IPS DF 4.7 (cell line): ENCODE measurements around the gene SSR1.

Experiments
- DNase-seq: peaks from one replicate; pipeline ENCODE4 v3.0.0-alpha.2; 2013; ENCODE audit warnings: low spot score; ENCODE audit errors: extremely low read depth

SSR1 gene

DNA sequence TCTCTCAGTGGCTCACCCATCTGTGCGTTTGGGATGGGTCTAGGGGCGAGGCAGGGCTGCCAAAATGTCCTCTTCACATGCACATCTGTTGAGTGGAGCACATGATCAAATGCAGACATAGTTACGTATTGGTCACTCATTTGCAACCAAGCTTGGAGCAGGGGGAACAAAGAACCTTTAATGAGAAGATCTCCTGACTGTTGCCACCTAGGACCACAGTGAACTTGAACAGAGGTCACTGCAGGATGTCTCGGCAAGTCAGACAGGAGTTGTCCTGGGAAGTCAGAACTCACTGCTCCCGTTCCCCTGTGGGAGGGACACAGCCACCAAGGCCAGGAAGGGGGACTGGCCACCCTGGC is 73.4 kb downstream of the SSR1 start:
- DNase-seq: no peak

DNA sequence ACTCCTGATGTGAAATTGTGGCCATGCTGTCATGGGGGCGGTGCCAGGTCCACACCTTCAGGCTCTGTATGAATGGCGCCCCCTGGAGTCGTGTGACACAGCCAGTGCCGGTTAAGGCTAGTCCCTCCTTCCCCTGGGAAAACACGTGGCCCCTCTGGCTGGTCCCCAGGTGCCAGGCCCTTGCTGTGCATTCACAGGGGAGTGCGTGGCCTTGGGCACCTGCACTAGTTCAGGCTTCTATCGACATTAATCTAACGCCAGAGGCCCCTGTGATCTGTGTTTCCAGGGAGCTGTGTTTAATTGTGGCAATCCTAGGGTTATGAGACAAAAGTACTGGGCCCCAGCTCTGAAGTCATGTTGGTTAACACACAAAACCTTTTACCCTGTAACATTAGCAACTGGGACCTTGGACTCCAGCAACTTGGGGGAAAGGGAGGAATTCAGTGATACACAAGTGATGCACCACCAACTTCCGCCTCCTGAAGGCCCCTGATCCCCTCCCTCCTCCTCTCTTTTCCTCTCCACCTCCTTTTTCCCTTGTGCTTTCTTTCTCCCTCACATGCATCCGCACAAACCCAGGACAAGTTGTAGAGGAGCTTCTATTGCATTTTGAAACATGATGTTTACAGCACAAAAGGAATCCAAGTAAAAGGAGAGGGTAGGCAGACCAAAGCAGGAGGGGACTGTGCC is 74.0 kb downstream of the SSR1 start:
- no peak for DNase-seq

DNA sequence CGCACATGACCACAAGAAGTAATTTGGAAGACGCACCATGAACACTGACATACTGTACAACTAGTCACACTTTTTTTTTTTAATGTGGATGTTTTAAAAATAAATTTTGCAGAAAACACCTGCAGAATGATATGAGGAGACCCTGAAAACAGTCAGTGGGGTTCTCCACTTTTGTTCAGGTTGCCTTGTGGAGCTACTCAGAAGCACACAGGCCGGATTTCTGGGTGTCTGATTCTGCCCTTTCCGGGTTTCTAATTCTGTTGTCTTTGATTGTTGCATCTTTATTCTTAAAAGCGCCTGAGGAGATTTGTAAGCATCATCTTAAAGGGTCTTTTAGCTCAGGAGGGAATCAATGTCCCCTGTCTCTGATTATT is 74.5 kb downstream of the SSR1 start:
- no peak for DNase-seq

DNA sequence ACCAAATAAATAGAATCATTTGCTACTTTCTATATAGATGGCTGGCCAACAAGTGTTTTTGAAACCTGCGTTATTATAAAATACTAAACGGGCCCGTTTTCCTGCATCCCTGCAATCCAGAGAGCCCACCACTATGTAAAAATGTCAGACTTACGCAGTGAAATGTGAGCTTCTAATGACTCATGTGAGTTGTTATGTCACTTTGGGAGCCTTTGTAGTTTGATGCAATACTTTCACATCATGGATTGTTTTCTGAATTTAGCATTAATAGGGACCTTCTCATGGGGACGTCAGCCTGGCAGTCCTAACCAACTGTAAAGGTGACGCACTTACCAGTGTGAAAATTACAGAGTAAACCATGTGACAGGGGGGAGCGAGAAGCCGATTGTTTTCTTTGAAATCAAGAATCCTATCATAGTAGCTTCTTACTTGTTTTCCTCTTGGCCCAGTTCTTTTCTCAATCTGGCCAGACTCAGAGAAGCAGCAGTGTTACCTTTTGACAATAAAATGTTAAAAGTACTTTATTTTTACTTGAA is 75.3 kb downstream of the SSR1 start:
- DNase-seq: no peak

DNA sequence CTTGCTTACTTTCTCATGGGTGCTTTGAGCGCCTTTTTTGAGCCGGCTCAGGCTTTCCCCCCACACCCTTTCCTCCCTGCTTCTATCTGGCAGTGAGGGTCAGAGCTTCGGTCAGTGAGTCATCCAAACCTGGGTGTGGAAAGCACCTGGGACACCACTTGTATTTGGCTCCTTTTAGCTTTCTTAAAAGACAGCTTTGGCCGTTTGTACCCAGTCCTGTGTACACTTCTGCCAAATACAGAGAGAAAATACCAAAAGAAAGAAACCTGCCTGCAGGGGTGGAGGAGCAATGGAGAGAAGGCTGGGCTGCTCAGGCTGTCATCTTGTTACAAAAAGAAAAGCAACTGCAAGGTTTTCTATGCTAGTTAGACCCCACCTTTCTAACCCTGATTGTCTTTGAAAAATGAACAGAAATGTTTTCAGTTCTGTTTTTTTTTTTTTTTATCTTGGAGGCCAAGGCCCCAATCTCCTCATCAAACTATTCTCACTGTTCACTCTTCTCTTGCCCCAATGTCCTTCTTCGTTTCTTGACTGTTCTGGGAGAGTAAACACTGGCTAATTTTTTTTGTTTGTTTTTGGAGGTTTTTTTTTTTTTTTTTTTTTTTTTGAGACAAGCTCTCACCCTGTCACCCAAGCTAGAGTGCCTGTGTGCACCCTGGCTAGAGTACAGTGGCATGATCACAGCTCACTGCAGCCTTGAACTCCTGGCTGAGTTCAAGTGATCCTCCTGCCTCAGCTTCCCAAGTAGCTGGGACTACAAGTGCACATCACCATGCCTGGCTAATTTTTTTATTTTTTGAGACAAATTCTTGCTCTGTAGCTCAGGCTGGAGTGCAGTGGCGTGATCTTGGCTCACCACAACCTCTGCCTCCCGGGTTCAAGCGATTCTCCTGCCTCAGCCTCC is 76.4 kb downstream of the SSR1 start:
- no peak for DNase-seq

DNA sequence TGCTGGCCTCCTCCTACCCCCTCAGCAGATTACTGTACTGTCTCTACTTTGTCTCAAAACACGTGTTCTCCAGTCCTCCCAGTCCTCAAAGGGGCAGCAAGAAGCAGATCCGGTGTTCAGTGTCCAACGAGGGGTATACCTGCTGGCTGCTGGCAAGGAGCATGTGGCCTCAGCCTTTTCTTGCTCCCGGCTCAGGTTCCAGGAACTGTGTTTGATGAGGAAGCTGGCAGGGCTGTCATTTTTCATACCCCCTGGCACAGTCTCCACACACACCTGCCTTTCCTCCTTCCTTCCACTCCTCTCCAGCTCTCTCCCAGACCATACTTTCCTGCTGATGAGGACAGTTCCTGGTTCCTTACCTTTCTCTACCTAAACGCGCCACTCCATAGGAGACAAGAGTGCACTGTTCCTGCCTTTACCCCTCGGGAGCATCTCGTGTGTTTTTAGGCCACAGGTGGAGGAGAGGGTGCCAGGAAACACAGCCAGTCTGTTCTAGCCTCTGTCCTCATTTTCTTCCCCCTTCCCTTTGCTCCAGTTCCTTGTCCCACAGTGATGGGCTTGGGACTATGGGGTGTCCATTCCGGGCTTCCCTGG is 77.2 kb downstream of the SSR1 start:
- DNase-seq: no peak

DNA sequence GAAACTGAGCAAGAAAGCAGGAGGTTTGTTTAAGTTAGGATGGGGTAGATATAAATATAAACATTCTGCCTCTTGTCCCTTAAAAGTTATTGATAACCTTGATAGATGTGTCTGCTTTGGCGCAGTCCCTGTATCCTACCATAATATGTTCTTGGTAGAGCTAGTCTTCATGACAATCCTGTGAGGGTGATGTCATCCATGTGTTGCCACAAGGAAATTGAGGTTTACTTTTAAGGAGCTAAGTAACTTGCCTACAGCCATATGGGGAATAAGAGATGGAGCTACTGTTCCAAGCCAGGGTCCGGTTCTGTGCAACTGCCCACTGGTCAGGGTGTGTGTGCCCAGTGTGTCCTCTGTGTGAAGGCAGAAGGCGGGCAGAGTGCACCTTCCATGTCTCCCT is 78.5 kb downstream of the SSR1 start:
- DNase-seq: no peak

DNA sequence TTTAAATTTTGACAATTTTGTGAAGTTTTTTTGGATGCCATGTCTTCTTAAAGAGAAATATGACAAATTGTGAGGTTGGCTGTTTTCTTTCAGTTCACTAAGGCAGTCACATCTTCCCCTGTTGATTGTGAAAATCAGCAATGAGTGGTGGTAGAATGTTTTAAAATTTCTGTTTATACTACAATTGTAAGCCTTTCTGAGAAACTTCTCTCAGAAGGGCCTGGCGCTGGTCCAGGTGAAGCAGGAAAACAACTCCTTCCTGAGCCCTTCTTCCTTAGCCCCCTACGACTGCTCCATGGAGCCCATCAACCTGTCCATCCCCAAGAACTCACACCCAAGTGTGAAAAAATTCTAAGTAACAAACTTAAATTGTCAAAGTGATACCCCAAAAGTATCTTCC is 80.6 kb downstream of the SSR1 start:
- no peak for DNase-seq

DNA sequence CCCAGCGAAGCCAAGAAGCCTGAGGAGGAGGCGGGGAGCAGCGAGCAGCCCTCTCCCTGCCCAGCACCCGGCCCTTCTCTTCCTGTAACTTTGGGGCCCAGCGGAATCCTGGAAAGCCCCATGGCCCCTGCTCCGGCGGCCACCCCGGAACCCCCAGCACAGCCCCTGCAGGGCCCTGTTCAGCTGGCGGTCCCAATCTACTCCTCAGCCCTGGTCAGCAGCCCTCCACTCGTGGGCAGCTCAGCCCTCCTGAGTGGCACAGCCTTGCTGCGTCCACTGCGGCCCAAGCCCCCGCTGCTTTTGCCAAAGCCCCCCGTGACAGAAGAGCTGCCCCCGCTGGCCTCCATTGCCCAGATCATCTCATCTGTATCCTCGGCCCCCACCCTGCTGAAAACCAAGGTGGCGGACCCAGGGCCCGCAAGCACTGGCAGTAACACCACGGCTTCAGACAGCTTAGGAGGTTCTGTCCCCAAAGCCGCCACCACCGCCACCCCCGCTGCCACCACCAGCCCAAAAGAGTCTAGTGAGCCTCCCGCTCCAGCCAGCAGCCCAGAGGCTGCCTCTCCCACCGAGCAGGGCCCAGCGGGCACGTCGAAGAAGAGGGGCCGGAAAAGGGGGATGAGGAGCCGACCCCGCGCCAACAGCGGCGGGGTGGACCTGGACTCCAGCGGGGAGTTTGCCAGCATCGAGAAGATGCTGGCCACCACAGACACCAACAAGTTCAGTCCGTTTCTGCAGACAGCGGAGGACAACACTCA is 81.9 kb downstream of the SSR1 start:
- DNase-seq: no peak

DNA sequence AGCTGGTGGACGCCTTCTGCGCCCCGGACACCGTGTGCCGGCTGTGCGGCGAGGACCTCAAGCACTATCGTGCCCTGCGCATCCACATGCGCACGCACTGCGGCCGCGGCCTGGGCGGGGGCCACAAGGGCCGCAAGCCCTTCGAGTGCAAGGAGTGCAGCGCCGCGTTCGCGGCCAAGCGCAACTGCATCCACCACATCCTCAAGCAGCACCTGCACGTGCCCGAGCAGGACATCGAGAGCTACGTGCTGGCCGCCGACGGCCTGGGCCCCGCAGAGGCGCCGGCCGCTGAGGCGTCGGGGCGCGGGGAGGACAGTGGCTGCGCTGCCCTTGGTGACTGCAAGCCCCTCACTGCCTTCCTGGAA is 82.7 kb downstream of the SSR1 start:
- DNase-seq: no peak

DNA sequence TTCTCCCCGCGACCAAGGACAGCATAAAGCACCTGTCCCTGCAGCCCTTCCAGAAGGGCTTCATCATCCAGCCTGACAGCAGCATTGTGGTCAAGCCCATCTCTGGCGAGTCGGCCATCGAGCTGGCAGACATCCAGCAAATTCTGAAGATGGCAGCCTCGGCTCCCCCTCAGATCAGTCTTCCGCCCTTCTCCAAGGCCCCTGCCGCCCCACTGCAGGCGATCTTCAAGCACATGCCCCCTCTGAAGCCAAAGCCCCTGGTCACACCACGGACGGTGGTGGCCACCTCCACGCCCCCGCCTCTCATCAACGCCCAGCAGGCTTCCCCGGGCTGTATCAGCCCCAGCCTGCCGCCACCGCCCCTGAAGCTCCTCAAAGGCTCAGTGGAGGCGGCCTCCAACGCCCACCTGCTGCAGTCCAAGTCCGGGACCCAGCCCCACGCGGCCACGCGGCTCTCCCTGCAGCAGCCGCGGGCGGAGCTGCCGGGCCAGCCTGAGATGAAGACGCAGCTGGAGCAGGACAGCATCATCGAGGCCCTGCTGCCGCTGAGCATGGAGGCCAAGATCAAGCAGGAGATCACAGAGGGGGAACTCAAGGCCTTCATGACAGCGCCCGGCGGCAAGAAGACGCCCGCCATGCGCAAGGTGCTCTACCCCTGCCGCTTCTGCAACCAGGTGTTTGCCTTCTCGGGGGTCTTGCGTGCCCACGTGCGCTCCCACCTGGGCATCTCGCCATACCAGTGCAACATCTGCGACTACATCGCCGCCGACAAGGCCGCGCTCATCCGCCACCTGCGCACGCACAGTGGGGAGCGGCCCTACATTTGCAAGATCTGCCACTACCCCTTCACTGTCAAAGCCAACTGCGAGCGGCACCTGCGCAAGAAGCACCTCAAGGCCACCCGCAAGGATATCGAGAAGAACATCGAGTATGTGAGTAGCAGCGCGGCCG is 83.3 kb downstream of the SSR1 start:
- no peak for DNase-seq

DNA sequence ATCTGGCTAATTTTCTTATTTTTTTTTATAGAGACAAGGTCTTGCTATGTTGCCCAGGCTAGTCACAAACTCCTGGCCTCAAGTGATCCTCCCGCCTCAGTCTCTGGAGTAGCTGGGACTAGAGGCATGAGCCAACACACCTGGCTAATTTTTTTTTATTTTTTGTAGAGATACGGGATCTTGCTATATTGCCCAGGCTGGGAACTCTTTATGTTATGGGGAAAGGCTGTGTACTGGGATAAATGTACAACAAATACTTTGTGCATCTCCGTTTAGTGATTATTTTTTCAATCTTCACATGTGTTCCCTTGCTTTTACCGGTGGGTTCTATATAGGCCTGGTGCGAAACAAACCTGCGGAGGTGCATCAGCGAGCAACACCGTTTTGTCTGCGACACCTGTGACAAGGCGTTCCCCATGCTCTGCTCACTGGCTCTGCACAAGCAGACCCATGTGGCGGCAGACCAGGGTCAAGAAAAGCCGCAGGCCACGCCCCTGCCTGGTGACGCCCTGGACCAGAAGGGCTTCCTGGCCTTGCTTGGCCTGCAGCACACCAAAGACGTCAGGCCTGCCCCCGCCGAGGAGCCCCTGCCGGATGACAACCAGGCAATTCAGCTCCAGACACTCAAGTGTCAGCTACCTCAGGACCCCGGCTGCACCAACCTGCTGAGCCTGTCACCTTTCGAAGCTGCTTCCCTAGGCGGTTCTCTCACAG is 84.2 kb downstream of the SSR1 start:
- DNase-seq: no peak

DNA sequence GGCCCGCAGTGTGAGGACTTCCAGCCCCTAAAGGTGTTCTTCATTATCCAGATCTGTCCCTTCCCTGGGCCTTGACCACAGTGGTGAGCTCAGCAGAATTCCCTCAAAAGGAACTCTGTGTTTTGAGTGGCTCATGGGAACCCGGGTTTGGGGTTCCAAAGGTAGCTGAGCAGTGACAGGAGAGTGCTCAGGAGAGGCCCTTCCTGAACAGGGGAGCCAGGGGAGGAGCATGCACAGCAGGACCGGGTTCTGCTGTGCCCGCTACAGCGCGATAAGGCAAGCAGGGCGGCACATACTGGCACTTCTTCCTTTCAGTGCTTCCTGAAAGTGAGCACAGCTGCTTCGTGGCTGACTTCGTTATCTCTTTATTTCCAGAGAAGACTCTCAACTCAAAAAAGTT is 88.3 kb downstream of the SSR1 start:
- no peak for DNase-seq

DNA sequence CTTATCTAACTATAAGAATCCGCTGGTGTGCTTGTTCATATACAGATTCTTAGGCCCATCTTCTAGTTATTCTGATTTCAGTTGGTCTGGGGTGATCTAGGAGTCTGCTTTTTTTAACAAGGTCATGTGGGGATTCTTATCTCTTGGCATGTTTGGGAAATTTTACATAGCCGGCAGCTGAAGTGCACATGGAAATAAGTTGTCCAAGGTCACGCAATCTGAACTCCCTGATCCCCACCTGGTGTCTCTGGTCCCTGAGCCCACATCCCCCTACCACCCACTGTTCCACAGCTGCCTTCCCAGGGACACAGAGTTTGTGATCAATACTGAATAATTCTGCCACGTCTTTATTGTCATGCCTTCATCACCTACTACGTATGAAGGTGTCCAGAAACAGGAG is 90.8 kb downstream of the SSR1 start:
- DNase-seq: no peak

DNA sequence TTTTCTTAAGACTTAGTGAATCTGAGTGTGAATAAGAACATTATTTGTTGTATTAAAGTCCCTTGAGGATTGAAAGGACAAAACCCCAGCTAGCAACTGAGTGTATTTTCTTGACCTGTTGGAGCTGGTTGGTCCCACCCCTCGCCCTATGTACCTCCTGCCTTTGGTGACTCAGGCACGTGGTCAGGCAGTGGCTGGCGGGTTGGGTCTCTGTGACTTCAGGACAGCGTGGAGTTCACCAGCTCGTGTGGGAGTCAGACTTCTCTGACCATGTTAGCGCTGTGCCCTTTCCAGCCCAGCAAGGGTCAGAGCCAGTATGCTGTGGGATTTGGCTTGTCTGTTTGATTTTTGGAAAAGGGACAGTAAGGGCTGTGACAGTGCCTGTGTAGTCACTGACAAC is 93.7 kb downstream of the SSR1 start:
- DNase-seq: no peak

DNA sequence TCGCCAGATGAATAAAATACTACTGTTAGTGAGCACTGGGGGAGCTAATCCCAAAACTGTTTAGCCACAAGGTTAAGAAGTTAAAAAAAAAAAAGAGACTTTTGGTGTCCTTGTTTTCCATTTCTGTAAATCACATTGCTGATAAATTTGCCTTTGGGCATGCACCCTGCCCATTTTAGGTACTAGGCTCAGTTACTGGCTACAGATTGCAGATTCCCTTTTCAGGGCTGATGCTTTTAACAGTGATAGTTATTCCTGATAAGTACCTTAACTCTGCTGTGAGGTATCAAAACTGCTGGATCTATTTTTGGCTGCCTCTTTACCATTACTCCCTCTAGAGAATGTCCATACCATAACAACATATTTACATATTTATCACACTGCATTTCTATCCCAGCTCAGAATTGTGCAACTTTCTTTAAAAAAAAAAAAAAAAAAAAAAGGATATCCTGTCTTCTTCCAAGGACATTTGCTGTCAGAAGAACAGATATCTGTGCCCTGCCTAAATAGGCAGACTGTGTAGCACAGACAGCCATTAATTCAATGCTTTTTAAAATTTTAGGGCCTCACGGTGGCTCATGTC is 94.5 kb downstream of the SSR1 start:
- DNase-seq: no peak
